H1 (cell line): ENCODE measurements around the gene TMEM161A. TPM values are rescaled to one million over a fixed set of nuclear protein-coding genes. Genes with fewer than 3 reads are reported as not detected.

Experiments
- BCL11A ChIP-seq, 2 experiments: IDR thresholded peaks; one replicate each; pipeline ENCODE4 v1.6.1; 2011; ENCODE audit warnings: low read depth in 2 of 2, low read length in 2 of 2, mild to moderate bottlenecking in 2 of 2
- CREB1 ChIP-seq: IDR thresholded peaks from 2 replicates; pipeline ENCODE4 v1.6.1; 2012; ENCODE audit warnings: inconsistent platforms
- CTBP2 ChIP-seq: IDR thresholded peaks from 2 replicates; pipeline ENCODE4 v1.7.0; 2011; ENCODE audit warnings: borderline replicate concordance, mild to moderate bottlenecking, moderate library complexity, mixed read lengths, low read length; ENCODE audit not compliant: insufficient read depth, insufficient read length
- CTCF ChIP-seq, 3 experiments: IDR thresholded peaks; 1 replicate in 2 of 3; 2 replicates in 1 of 3; pipeline versions ENCODE4 v1.5.1 to v1.6.1; 2011; ENCODE audit warnings: low read length in 3 of 3, mild to moderate bottlenecking in 3 of 3, inconsistent platforms in 2 of 3, low read depth in 1 of 3, moderate library complexity in 1 of 3; ENCODE audit not compliant: insufficient read depth in 1 of 3; ENCODE audit errors: control extremely low read depth in 1 of 3
- E2F6 ChIP-seq: IDR thresholded peaks from 2 replicates; pipeline ENCODE4 v1.6.1; 2012; ENCODE audit warnings: inconsistent platforms
- EGR1 ChIP-seq: IDR thresholded peaks from 2 replicates; pipeline ENCODE4 v1.6.1; 2011; ENCODE audit warnings: low read depth, low read length, borderline replicate concordance
- GTF2F1 ChIP-seq: IDR thresholded peaks from 2 replicates; pipeline ENCODE4 v1.6.1; 2012; ENCODE audit warnings: low read depth, low read length, improper control_type of control experiment, borderline replicate concordance
- MAFK ChIP-seq: IDR thresholded peaks from 2 replicates; pipeline ENCODE4 v1.6.1; 2012; ENCODE audit warnings: low read depth, mild to moderate bottlenecking, improper control_type of control experiment, low read length
- MAX ChIP-seq: IDR thresholded peaks from 2 replicates; pipeline ENCODE4 v1.6.1; 2012; ENCODE audit warnings: inconsistent platforms
- RAD21 ChIP-seq, 2 experiments: IDR thresholded peaks in 1 of 2; conservative IDR thresholded peaks in 1 of 2; 2 replicates each; pipeline ENCODE4 v1.6.1; 2011; ENCODE audit warnings: low read depth in 2 of 2, low read length in 2 of 2, improper control_type of control experiment in 1 of 2, inconsistent platforms in 1 of 2, mild to moderate bottlenecking in 1 of 2, moderate library complexity in 1 of 2
- RBBP5 ChIP-seq: IDR thresholded peaks from 2 replicates; pipeline ENCODE4 v1.7.1; 2012; ENCODE audit warnings: low read depth, mild to moderate bottlenecking, inconsistent platforms, low read length, moderate library complexity, borderline replicate concordance
- RFX5 ChIP-seq: IDR thresholded peaks from 2 replicates; pipeline ENCODE4 v1.6.1; 2011; ENCODE audit warnings: low read depth, low read length, improper control_type of control experiment, borderline replicate concordance
- SAP30 ChIP-seq: fragments of 300-600 bp; sonication (generic); IDR thresholded peaks from 2 replicates; pipeline ENCODE4 v1.7.1; 2012; ENCODE audit warnings: low read length, moderate library complexity, mild to moderate bottlenecking, inconsistent platforms; ENCODE audit not compliant: insufficient read depth, insufficient replicate concordance
- SIRT6 ChIP-seq: IDR thresholded peaks from one replicate; pipeline ENCODE4 v1.7.1; 2012; ENCODE audit warnings: low read length, inconsistent platforms
- SP1 ChIP-seq: IDR thresholded peaks from 2 replicates; pipeline ENCODE4 v1.6.1; 2011; ENCODE audit warnings: low read depth, low read length
- SP4 ChIP-seq: IDR thresholded peaks from 2 replicates; pipeline ENCODE4 v1.6.1; 2012; ENCODE audit warnings: low read length, inconsistent platforms
- SRF ChIP-seq: IDR thresholded peaks from 2 replicates; pipeline ENCODE4 v1.6.1; 2011; ENCODE audit warnings: mild to moderate bottlenecking, low read depth, low read length, moderate library complexity
- TAF7 ChIP-seq: optimal IDR thresholded peaks from 2 replicates; pipeline ENCODE3; 2011; ENCODE audit warnings: low read depth, mild to moderate bottlenecking, inconsistent platforms, low read length, moderate library complexity, borderline replicate concordance
- TEAD4 ChIP-seq: IDR thresholded peaks from 2 replicates; pipeline ENCODE4 v1.6.1; 2012; ENCODE audit warnings: low read depth, low read length, inconsistent platforms, mixed read lengths
- USF2 ChIP-seq: IDR thresholded peaks from 2 replicates; pipeline ENCODE4 v1.6.1; 2011; ENCODE audit warnings: low read length, improper control_type of control experiment
- polyA plus RNA-seq, 7 experiments: library from polyadenylated mRNA; depleted of rRNA in 3 of 7; stranded (reverse) in 5 of 7; unstranded in 2 of 7; fragments of >200 nt in 5 of 7; fragments of 200-250 nt in 2 of 7; gene quantifications; 1 replicate in 5 of 7; 2 replicates in 1 of 7; 4 replicates in 1 of 7; pipeline versions ENCODE4 v1.2.1 to v1.2.3, GENCODE V29; 2011 to 2013; ENCODE audit warnings: missing spikeins in 2 of 7, mixed read lengths in 2 of 7
- total RNA-seq: library from RNA; stranded (reverse); fragmentation: NEBNext Ultra II Directional; extraction: Animal tissue kit (Norgen Biotek cat#: 25700); gene quantifications from 2 replicates; pipeline ENCODE4 v1.2.1, GENCODE V29; 2021

TMEM161A gene
- total and polyA plus RNA-seq, 2 of the 8 experiments (the other 6 are each of a cell fraction or from before 2014, with no cell fraction given), result 47.8 to 103 TPM

- TF ChIP-seq CTBP2 (no peak), EGR1 (no peak), SRF (no peak), SIRT6 (no peak), CREB1 (peak; percentile 19; the same call in 1 of the 2 replicates), SP4 (no peak; the same call in 1 of the 2 replicates), MAFK (no peak), TAF7 (no peak), SP1 (0 out of 2 replicates have a peak, but pooled peaks have one; percentile 15), SAP30 (no peak), CTCF (IDR thresholded peaks at IDR 0.05; ENCODE audit: control extremely low read depth in 1 of 3, insufficient read depth in 1 of 3, low read depth in 1 of 3, low read length in 3 of 3) (no peak), TEAD4 (no peak), E2F6 (peak; percentile 85), GTF2F1 (no peak), BCL11A (IDR thresholded peaks at IDR 0.05; ENCODE audit: low read depth in 2 of 2, low read length in 2 of 2) (no peak), MAX (peak; percentile 93), RAD21 (IDR thresholded peaks at IDR 0.05 in 1 of 2, conservative IDR thresholded peaks at IDR 0.05 in 1 of 2; ENCODE audit: low read depth in 2 of 2, low read length in 2 of 2) (no peak), RBBP5 (no peak), RFX5 (no peak), USF2 (peak; percentile 21; the same call in 1 of the 2 replicates)
Observed at GRCh38 chr19:19105365-19106055, 32.8 kb downstream of the TMEM161A start (continued).
